Measurements from ENCODE around the gene HS3ST6. TPM values are rescaled to one million over a fixed set of nuclear protein-coding genes. Genes with fewer than 3 reads are reported as not detected.

The HS3ST6 gene
- total and polyA plus RNA-seq, 12 donors: 0.03 TPM; not detected in 11

GRCh38 chr16:1947369-1947670, 29.1 kb upstream of the HS3ST6 start:
- no peak for TF ChIP-seq CTCF (IDR thresholded peaks at IDR 0.05)
- intact Hi-C loops (cut with DNase I): no loop called here
- Histone ChIP-seq H3K27me3 (no peaks in the 10 kb centered on the region), H3K4me3 (no peak overlapping the region), H3K9me3 (no peaks in the 10 kb centered on the region), H3K27ac (peak overlapping the region in 2 of 10 donors; percentile 10 to 26), H3K4me1 (peaks cover 3 to 28% (median 15%) of the 10 kb centered on the region in 9 donors), H3K36me3 (peaks cover 0 to 3% (median 0%) of the 10 kb centered on the region in 9 donors)
- no peak for ATAC-seq
- DNase-seq: no peak
- WGBS, 2 donors: 90% methylated on average over 9 of the region's 9 CpGs

- ATAC-seq: no peak
- H3K27ac ChIP-seq: peak overlapping the region in 2 of 10 donors; percentile 10 to 26
- peaks cover 9 to 33% (median 21%) of the 10 kb centered on the region in 9 donors for H3K4me1 ChIP-seq
- WGBS, 2 donors: 79 to 84% methylated on average over 38 of the region's 38 CpGs
- peaks cover 0 to 3% (median 0%) of the 10 kb centered on the region in 9 donors for H3K36me3 ChIP-seq
- no peak for TF ChIP-seq CTCF (IDR thresholded peaks at IDR 0.05)
- no peak overlapping the region for H3K4me3 ChIP-seq
- H3K27me3 ChIP-seq: no peaks in the 10 kb centered on the region
- intact Hi-C loops (cut with DNase I): no loop called here
- H3K9me3 ChIP-seq: no peaks in the 10 kb centered on the region
- no peak for DNase-seq
Measured at GRCh38 chr16:1946495-1947368, 28.5 kb upstream of the HS3ST6 start.

GRCh38 chr16:1945559-1946391, 27.6 kb upstream of the HS3ST6 start:
- H3K27ac ChIP-seq: no peak overlapping the region
- WGBS, 2 donors: 84 to 86% methylated on average over 19 of the region's 19 CpGs
- H3K4me3 ChIP-seq: no peak overlapping the region
- DNase-seq: no peak
- H3K27me3 ChIP-seq: no peaks in the 10 kb centered on the region
- H3K9me3 ChIP-seq: no peaks in the 10 kb centered on the region
- TF ChIP-seq CTCF (IDR thresholded peaks at IDR 0.05): no peak
- intact Hi-C loops (cut with DNase I): no loop called here
- H3K4me1 ChIP-seq: peaks cover 11 to 29% (median 20%) of the 10 kb centered on the region in 9 donors
- ATAC-seq: no peak
- peaks cover 0 to 6% (median 3%) of the 10 kb centered on the region in 9 donors for H3K36me3 ChIP-seq

- peaks cover 8 to 21% (median 17%) of the 10 kb centered on the region in 9 donors for H3K4me1 ChIP-seq
- H3K9me3 ChIP-seq: no peaks in the 10 kb centered on the region
- no peak overlapping the region for H3K4me3 ChIP-seq
- intact Hi-C loops (cut with DNase I): no loop called here
- no peaks in the 10 kb centered on the region for H3K27me3 ChIP-seq
- WGBS, 2 donors: 92 to 94% methylated on average over 21 of the region's 21 CpGs
- TF ChIP-seq CTCF (IDR thresholded peaks at IDR 0.05): no peak
- no peak overlapping the region for H3K27ac ChIP-seq
- peaks cover 0 to 16% (median 13%) of the 10 kb centered on the region in 9 donors for H3K36me3 ChIP-seq
- ATAC-seq: no peak
- no peak for DNase-seq
Measured at GRCh38 chr16:1944612-1945199, 26.5 kb upstream of the HS3ST6 start.

All from heart right ventricle (tissue), 16 donors.